CD4-positive, alpha-beta T cell treated with Interleukin-1 beta for 1 hour (primary cell): ENCODE measurements around the gene SLBP.

Experiments used
- DNase-seq, 2 donors: peaks; one replicate each; pipeline ENCODE4 v3.0.0-alpha.2; 2020 to 2022

SLBP gene

DNA sequence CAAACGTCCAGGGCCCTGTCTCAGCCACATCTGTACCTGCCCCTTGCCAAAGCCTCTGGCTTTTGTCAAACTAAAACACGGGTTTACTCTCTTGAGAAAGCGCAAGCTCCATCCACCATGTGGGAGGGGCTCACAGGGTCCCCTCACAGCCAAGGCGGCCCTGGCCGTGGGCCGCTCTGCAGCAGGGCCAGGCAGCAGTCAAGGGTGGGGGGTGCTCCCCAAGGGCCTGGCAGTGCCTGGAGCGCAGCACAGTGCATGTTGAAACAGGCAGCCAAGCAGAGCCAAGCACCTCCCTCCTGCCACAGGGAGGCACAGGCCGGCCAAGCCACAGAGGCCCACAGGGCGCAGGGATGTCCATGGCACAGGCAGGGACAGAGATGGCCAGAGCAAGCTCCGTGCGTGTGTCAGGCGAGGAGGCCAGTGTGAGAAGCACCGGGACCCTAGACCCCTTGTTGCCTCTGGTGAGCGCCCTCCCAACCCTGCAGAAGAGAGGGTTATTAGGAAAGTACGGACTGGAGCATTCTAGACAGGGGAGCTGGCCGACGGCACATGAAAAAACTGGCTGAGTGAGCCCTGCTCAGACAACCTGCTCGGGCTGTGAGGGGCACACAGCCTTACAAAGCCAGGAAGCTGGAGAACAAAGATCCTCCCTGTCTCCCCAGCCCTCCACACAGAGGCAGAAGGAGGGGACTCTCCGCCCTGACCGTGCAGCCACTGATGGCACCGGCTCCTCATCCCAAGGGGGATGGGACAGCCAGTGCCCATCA, 67.0 kb downstream of the SLBP start:
- DNase-seq: no peak

DNA sequence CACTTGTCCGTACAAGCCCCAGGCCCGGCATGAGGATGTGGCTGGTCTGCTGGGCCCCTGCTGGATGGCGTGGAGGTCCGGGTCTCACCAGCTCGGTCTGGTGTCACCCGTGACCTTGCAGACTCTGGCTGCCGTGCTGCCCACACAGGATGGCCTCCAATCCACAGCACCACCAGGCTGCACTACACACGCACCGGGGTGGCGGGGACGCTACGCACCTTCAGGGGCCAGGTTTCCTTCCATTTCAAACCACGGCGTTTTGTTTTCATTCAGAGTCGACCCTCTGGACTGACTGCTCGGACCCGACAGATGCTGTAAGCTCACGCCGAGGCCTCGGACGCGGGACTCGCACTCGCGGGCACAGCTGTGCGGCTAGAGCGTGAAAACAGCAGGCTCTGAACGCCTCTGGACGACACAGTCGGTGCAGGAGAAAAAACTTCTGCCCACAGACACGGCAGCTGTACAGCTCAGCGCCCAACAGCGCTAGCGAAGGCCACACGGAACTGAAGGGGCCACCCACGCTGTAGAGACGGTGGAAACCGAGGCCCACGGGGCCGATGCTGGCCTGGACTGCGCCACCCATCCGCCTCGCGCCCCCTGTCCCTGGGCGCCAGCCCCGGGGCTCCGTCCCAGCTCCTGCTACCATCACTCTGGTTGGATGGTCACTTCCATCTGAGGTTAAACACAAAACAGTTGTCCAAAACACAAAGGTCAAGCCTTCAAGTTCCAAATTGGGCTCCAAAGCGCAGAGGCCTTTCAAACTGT, 68.0 kb downstream of the SLBP start:
- DNase-seq: no peak
